SJCRH30 (cell line): ENCODE data around the gene MCHR2. TPM values are rescaled to one million over a fixed set of nuclear protein-coding genes. Genes with fewer than 3 reads are reported as not detected.

Source experiments
- DNase-seq, 2 experiments: peaks; one replicate each; pipeline ENCODE4 v3.0.0-alpha.2; 2015 to 2020
- H3K27ac ChIP-seq: fragments of 250-450 bp; sonication (Bioruptor Pico); 2 replicates; pipeline ENCODE4 v1.5.1; 2020; ENCODE audit warnings: mild to moderate bottlenecking, moderate library complexity
- H3K27me3 ChIP-seq: fragments of 250-450 bp; sonication (Bioruptor Pico); 2 replicates; pipeline ENCODE4 v1.5.1; 2020; ENCODE audit warnings: mild to moderate bottlenecking, moderate library complexity
- H3K36me3 ChIP-seq: fragments of 250-450 bp; sonication (Bioruptor Pico); 2 replicates; pipeline ENCODE4 v1.5.1; 2020; ENCODE audit warnings: mild to moderate bottlenecking, moderate library complexity
- H3K4me1 ChIP-seq: fragments of 250-450 bp; sonication (Bioruptor Pico); 2 replicates; pipeline ENCODE4 v1.5.1; 2020; ENCODE audit warnings: mild to moderate bottlenecking, moderate library complexity
- H3K4me3 ChIP-seq: fragments of 250-450 bp; sonication (Bioruptor Pico); 2 replicates; pipeline ENCODE4 v1.5.1; 2020; ENCODE audit warnings: mild to moderate bottlenecking, moderate library complexity
- H3K9me3 ChIP-seq: fragments of 250-450 bp; sonication (Bioruptor Pico); replicated peaks from 2 replicates; pipeline ENCODE4 v1.5.1; 2020; ENCODE audit warnings: mild to moderate bottlenecking, moderate library complexity
- total RNA-seq: library from RNA; depleted of rRNA; stranded (reverse); fragments of >200 nt; shearing (Covaris generic); gene quantifications from 2 replicates; pipeline ENCODE4 v1.2.3, GENCODE V29; 2014

MCHR2 gene
- total RNA-seq, 1 experiment from 2014 or later, result not detected

DNA sequence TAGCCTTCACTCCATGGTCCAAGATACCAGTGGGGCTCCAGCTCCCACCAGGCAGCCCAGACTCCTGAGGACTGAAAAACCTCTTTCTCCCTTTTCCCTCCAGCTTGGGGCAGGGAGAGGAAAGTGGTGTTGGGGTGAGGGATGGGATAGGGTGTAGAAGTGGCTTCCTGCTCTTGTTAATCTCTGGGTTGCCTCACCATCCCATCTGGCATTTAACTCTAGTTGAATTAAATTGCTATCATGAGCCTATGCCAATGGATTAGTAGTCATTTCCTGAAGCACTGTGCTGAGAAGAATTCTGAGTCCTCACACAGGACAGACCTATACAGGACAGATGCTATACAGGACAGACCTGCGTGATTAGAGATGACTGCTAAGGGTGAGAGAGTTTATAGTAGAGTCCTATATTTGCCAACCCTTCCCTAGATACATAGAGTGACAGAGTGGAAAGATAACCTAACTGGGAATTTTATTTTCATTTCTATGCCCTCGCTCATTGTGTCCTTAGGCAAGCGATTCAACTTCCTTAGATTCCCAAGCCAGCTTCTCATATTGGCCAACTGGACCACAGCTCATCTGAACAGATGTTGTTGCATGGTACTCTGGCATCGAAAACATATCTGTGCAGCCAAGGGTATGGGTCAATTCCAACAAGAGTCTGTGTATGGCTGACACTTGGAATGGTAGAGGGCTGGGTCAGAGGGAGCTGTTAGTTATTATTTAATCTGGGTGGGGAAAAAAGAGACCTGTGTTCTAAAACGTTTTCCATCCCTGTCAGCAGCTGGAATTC lies 42.8 kb downstream of the MCHR2 start:
- H3K9me3 ChIP-seq, result no peaks in the 10 kb centered on the region
- no peak overlapping the region for H3K4me3 ChIP-seq
- no peak overlapping the region for H3K27ac ChIP-seq
- no peaks in the 10 kb centered on the region for H3K4me1 ChIP-seq
- H3K27me3 ChIP-seq, result no peaks in the 10 kb centered on the region
- no peaks in the 10 kb centered on the region for H3K36me3 ChIP-seq
- DNase-seq, result no peak

DNA sequence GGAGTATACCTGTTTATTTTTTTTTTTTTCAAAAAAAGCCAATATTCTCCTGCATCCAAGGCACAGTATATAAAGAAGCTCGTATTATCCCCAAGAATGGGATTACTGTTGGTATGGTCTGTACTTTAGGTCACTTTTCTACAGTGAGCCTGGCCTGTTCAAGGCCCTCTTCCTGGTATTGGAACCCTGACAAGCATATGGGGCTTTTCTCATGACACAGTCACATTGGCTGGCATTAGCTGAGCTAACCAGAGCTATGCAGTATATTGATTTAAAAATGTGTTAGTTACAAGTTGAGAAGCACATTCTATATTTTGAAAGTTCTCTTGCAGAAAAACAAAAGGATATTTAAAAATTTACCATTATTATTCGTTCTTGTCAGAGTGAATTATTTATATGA lies 48.0 kb downstream of the MCHR2 start:
- Histone ChIP-seq H3K9me3 (no peaks in the 10 kb centered on the region), H3K4me3 (no peak overlapping the region), H3K27ac (no peak overlapping the region), H3K4me1 (no peaks in the 10 kb centered on the region), H3K27me3 (no peaks in the 10 kb centered on the region), H3K36me3 (no peaks in the 10 kb centered on the region)
- DNase-seq, result no peak

DNA sequence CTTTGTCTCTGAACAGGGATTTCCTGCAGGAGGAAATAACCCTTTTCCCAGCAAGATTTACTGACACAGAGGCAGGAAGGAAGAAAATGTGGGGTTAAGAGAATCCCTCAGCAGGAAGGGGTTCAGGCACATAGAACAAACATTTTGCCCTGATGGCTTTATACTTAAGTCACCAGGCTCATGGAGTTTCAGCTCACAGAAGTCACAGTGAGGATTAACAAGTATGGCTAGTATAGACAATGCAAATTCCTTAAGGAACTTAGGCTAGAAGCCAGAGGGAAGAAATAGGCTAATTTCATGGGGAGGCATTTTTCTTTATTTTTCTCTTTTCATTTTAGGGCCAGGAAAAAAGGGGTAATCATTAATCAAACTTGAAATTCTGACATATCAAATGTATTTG lies 50.2 kb downstream of the MCHR2 start:
- no peaks in the 10 kb centered on the region for H3K27me3 ChIP-seq
- DNase-seq, result no peak

DNA sequence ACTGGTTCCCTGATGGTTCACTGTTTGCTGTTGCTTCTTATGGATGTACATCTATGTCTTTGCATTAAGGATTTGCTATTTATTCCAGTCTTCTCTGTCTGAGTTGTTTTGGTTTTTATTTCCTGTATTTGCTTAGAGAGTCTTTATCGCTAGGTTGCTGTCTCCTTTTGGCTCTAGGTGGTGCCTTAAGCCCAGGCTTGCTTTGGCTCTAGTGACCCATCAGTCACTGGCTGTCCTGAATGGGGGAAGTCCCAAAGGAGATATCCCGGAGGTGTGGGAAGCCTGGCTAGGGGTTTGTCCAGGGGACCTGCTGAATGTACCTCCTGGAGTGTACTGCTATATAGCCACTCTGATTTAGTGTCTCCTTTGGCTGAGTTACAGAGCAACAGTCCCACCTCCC lies 53.4 kb downstream of the MCHR2 start:
- H3K36me3 ChIP-seq, result no peaks in the 10 kb centered on the region
- H3K27me3 ChIP-seq, result no peaks in the 10 kb centered on the region
- no peak overlapping the region for H3K27ac ChIP-seq
- no peak overlapping the region for H3K4me3 ChIP-seq
- no peak for DNase-seq
- H3K4me1 ChIP-seq, result no peaks in the 10 kb centered on the region
- H3K9me3 ChIP-seq, result no peaks in the 10 kb centered on the region

More for the DNA sequence above, 50.2 kb downstream of the MCHR2 start:
- Histone ChIP-seq H3K36me3 (no peaks in the 10 kb centered on the region), H3K4me1 (no peaks in the 10 kb centered on the region), H3K4me3 (no peak overlapping the region), H3K9me3 (no peaks in the 10 kb centered on the region), H3K27ac (no peak overlapping the region)

DNA sequence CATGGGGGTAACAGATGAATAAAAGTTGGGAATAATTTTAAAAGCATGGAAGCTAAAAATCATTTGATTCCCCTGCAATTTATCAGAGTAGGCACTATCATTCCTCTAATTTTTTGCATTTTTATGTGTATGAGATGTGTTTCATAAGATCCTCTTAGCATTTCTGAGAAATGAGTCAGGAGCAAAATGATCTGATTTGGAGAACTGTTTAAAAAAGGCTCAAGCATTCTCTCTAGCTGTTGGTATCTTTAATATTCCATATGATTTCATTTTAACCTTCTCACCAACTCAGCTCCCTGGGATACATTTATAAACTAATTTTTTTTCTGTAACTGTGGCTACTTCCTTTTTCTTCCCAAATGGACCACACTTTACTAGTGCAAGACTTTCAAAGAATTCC lies 60.9 kb downstream of the MCHR2 start:
- Histone ChIP-seq H3K4me1 (no peaks in the 10 kb centered on the region; the same call in 1 of the 2 replicates), H3K36me3 (no peaks in the 10 kb centered on the region), H3K27me3 (no peaks in the 10 kb centered on the region), H3K27ac (no peak overlapping the region), H3K9me3 (no peaks in the 10 kb centered on the region; the same call in 1 of the 2 replicates), H3K4me3 (no peak overlapping the region)
- DNase-seq, result no peak

DNA sequence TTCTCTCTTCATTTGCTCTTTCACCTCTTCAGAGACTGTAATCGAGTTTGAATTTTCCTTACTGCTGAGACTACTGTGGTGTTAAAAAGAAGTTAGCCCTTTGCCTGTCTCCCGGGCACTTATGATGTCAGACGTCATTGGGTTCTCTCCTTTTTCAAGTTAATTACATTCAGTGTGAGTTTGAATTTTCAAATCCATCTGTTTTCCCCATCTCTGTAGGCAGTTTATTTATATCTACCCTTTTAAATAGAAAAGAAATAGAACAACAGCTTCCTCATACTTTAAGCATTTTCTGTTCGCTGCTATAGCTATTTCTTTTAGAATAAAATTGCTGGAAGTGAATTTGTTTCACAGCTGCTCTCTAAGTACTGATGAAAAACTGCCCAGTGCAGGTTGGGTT lies 81.4 kb downstream of the MCHR2 start:
- Histone ChIP-seq H3K27me3 (no peaks in the 10 kb centered on the region), H3K27ac (no peak overlapping the region), H3K4me3 (no peak overlapping the region), H3K9me3 (no peaks in the 10 kb centered on the region), H3K36me3 (no peaks in the 10 kb centered on the region), H3K4me1 (no peaks in the 10 kb centered on the region)
- DNase-seq, result no peak

DNA sequence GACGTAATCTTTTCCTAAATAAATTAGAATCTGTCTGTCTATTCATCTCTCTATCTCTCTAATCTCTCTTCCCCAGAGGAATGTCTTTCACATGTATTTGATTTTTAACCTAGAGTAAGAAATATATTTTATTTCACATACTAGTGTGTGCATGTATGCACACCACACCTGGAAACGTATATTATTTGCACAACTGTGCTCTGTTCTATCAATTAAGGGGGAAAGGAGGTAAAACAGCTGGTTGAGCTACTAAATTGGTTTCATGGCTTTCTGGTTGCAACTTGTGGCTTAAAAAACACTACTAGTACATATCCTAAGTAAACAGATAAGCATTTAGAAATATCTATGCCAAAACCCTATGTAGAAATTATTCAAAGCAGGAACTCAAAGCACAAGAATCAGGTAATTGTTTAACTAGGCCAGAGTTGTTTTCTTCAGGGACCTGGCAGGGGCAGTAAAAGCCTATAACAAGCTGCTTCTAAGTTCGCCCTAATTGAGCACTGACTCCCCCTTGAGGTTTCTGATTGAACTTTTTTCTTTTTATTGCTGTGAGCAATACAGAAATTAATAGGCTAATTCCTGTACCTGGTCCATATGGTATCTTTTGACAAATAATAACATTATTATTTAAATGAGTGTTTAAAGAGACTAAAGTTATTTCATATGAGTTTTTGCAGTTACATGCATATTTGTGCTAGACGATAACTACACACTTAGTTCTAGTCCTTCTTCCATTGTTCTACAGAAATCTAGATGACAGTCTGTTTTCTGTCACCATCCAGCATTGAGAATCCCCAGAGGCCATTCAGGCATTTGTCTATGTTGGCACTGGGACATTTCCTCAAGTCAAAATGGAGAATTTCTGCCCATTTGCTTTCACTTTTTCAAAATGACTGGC lies 88.6 kb downstream of the MCHR2 start:
- Histone ChIP-seq H3K27ac (no peak overlapping the region), H3K36me3 (no peaks in the 10 kb centered on the region), H3K27me3 (peaks cover 6% of the 10 kb centered on the region; the same call in 1 of the 2 replicates), H3K4me3 (no peak overlapping the region), H3K9me3 (no peaks in the 10 kb centered on the region), H3K4me1 (no peaks in the 10 kb centered on the region)
- peak; percentile 11 to 64 for DNase-seq

DNA sequence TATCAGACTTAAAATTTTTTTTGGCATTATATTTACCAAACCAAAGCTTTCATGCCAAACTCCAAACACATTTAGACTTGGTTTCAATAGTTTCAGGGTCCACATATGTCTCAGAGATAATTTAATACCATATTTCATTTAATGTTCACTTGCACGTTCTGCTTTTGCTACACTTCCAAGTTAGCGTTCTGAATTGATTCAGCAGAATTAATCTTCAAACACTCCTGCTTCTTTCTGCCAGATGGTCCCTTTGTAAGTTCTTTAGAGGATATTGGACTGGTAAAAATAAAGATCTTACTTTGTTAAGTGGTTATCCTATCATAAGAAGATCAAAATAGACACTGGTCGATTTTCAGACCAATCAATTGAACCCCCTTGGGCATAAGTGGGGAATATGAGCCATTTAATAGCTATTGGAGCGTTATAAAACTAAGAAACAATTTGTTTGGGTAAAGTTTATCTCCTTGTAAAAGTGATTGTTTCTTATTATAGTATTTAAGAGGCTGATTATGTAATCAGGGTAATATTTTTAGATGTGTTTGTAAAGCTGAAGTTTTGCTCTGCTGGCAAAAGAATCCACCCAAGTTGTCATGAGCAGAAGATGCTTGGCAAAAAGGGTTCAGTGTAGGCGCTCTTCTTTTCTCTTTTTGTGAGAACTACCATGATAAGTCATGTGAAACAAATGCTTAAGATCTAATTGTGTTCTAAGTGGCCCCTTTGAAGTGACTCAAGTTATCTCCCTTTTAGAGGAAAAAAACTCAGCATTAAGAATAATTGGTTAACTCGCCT lies 92.2 kb downstream of the MCHR2 start:
- Histone ChIP-seq H3K27ac (no peak overlapping the region), H3K27me3 (peaks cover 6% of the 10 kb centered on the region; the same call in 1 of the 2 replicates), H3K4me1 (no peaks in the 10 kb centered on the region), H3K4me3 (no peak overlapping the region), H3K36me3 (no peaks in the 10 kb centered on the region), H3K9me3 (no peaks in the 10 kb centered on the region)
- no peak for DNase-seq

DNA sequence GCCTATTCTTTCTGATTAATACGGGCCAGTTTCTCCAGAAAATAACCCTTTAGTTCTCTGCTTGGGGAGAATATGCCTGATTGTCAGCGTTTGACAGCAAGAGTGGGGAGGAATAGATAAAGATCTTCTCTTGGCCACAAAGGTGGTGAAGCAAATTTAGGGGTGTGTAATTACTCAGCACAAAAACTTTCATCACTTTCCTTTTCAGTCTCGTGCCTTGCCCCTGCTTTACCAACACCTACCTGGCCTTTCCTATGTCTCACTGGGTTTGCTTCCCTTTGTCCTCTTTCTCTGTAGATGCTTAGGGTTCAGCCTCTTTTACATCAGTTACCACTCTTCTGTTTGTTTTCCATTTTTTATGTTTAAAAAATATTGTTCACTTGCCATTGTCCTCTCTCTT lies 99.2 kb downstream of the MCHR2 start:
- Histone ChIP-seq H3K27ac (no peak overlapping the region), H3K4me3 (no peak overlapping the region), H3K27me3 (no peaks in the 10 kb centered on the region; the same call in 1 of the 2 replicates), H3K36me3 (no peaks in the 10 kb centered on the region), H3K4me1 (no peaks in the 10 kb centered on the region), H3K9me3 (no peaks in the 10 kb centered on the region)
- no peak for DNase-seq

DNA sequence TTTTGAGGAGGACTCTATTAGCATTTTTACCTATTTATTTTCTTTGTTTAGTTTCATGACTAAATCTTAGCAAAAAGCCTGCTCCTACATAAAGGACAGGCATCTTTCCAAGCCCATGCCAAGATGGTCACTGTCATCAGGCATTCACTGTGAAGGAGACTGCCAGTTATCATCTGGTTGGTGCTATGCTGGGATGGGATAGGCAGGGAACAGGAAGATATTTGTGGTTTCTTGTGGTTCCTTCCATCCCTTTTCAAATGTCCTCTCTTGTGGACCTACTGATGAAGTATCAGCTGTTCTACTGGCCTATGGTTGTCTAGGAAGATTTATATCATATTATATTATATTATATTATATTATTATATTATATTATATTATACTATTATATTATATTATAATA lies 107.0 kb downstream of the MCHR2 start:
- no peaks in the 10 kb centered on the region for H3K4me1 ChIP-seq
- DNase-seq, result no peak
- no peak overlapping the region for H3K27ac ChIP-seq
- no peaks in the 10 kb centered on the region; the same call in 1 of the 2 replicates for H3K27me3 ChIP-seq
- no peak overlapping the region for H3K4me3 ChIP-seq
- H3K36me3 ChIP-seq, result no peaks in the 10 kb centered on the region
- H3K9me3 ChIP-seq, result no peaks in the 10 kb centered on the region

DNA sequence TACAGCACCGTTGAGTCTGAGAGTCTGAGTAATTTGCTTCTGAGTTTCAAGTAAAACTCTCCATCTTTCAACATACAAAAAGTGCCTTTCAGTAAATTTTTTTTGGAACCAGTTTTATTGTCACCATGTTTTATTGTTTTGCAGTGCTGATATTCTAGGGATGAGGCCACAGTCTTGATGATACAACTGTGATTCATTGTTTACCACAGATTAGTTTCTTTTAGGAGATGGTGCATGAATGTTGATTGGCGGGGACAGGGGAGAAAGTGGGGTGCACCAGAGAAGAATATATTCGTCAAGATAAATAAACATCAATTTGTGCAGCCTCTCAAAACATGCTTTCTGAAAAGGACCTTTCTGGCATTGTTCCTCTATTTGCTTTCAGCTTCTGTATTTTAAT lies 109.0 kb downstream of the MCHR2 start:
- Histone ChIP-seq H3K27ac (no peak overlapping the region), H3K27me3 (no peaks in the 10 kb centered on the region), H3K9me3 (no peaks in the 10 kb centered on the region), H3K36me3 (no peaks in the 10 kb centered on the region), H3K4me3 (no peak overlapping the region), H3K4me1 (no peaks in the 10 kb centered on the region)
- no peak for DNase-seq

DNA sequence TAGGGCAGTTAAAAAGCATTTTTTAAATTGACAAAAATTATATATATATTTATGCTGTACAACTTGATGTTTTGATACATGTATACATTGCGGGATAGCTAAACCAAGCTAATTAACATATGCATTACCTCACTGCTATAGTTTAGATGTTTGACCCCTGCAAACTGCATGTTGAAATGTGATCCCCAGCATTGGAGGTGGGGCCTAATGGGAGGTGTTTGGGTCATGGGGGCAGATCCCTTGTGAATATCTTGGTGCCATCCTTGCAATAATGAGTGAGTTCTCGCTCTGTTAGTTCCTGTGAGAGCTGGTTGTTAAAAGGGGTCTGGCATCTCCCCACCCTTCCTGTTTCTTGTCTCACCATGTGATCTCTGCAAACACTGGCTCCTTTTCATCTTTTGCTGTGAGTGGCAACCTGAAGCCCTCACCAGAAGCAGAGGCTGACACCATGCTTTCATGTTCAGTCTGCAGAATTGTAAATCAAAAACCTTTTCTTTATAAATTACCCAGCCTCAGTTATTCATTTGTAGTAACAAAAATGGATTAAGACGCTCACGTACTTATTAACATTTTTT lies 111.8 kb downstream of the MCHR2 start:
- no peaks in the 10 kb centered on the region for H3K9me3 ChIP-seq
- no peak for DNase-seq
- no peaks in the 10 kb centered on the region for H3K36me3 ChIP-seq
- no peak overlapping the region for H3K27ac ChIP-seq
- no peak overlapping the region for H3K4me3 ChIP-seq
- no peaks in the 10 kb centered on the region for H3K4me1 ChIP-seq
- no peaks in the 10 kb centered on the region for H3K27me3 ChIP-seq

DNA sequence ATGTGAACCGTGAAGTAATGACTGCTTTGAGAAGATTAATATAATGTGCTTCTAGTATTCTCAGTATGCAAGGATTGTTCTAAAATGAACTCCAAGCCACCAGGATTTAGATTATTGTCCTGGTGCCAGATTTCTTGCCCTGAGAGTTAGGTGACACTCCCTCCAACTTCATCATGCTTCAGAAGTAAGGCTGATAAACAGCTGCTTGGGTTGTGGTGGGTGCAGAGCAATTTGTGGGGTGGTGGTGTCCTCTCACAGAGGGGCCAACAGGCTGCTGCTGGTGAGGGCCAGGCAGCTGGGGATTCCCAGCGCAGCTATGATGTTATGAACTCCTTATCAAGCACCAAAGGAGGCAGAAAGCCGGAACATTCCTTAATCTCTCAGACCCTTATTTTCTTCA lies 114.6 kb downstream of the MCHR2 start:
- no peak overlapping the region for H3K4me3 ChIP-seq
- peak; percentile 13 to 37 for DNase-seq
- H3K27me3 ChIP-seq, result no peaks in the 10 kb centered on the region
- H3K36me3 ChIP-seq, result no peaks in the 10 kb centered on the region
- H3K4me1 ChIP-seq, result no peaks in the 10 kb centered on the region
- H3K27ac ChIP-seq, result no peak overlapping the region
- no peaks in the 10 kb centered on the region for H3K9me3 ChIP-seq

DNA sequence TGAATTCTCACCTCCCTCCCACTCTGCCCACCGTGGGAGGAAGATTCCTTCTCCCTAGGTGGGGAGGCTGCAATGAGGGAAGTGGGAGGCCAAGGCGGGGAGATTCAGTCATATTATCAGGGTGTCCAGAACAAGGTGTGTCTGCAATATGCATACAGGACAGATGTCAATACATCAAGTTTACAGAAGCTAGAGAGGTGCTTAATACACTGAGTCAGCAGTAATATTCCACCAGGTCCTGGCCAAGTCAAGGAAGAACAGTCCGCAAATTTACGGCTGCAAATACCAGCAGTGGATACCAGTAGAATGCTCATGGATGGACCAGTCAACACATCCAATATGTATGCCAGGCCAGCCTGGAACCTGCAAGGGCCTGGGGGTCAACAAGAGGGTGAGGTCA lies 119.0 kb downstream of the MCHR2 start:
- H3K4me1 ChIP-seq, result no peaks in the 10 kb centered on the region
- H3K9me3 ChIP-seq, result no peaks in the 10 kb centered on the region
- H3K4me3 ChIP-seq, result no peak overlapping the region
- no peak overlapping the region for H3K27ac ChIP-seq
- no peaks in the 10 kb centered on the region for H3K27me3 ChIP-seq
- no peak for DNase-seq
- H3K36me3 ChIP-seq, result no peaks in the 10 kb centered on the region
